C1 segment of cervical spinal cord (tissue), 14 donors: ENCODE data around the gene RAP2B.
"Not testable (repeated sequence)": the region's sequence is repeated elsewhere in the genome, so short reads cannot be mapped to it uniquely, and the experiment has no call there.

ENCODE experiments used
- DNase-seq, 14 donors: peaks; one replicate each; lab custom pipeline; 2025; lab: John Stamatoyannopoulos, UW

The RAP2B gene

DNA sequence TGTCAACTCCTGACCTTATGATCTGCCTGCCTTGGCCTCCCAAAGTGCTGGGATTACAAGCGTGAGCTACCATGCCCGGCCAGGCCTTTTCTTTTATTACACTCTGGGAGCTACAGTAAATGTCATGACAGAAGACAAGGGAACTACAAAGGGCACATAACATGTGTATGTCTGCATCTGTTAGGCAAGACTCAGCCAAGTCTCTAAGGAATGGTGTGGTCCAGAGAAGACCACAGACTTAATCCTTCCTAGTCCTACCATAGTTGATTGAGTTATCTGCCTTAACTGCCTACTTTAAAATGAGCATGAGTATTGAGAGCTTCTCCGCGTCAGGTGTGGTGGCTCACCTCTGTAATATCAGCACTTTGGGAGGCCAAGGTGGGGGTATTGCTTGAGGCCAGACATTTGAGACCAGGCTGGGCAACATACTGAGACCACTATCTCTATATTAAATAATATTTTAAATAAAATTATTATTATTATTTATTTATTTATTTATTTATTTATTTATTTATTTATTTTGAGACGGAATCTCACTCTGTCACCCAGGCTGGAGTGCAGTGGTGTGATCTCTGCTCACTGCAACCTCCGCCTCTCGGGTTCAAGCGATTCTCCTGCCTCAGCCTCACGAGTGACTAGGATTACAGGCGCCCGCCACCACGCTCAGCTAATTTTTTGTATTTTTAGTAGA lies 31.9 kb downstream of the RAP2B start:
- not testable (repeated sequence) for DNase-seq

DNA sequence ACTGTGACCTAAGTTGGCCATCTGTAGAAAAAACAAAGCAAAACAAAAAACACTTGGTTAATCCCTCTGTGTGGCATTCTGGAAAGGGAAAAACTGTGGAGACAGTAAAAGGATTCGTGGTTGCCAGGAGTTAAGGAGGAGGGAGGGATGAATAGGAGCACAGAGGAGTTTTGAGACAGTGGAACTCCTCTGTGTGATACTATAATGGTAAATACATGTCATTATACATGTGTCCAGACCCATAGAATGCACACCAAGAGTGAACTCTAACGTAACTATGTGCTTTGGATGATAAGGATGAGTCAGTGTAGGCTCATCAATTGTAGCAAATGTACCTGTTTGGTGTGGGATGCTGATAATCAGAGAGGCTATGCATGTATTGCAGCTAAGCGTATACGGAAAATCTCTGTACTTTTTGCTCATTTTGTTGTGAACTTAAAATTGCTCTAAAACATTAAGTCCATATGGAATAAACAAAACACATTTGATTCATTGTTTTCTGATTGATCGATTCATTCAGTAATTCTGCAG lies 33.4 kb downstream of the RAP2B start:
- DNase-seq = no peak

DNA sequence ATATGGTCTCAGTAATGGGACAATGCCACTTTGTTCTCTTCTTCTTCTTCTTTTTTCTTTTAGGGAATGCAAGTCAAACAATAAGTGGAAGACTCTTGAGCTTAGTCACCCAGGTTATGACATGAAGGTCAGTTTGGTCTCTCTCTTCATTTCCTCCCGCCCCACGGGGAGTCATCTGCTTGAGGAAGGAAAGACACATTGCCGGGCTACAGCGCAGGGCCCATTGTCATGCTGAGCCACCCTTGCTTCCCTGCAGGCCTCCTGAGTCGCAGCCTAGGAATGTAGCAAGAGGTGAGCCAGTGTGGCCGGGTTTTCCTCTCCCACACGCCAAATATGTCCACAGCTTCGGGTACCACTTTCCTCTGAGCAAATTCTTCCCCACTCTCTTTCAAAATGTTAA lies 47.6 kb downstream of the RAP2B start:
- DNase-seq = no peak

DNA sequence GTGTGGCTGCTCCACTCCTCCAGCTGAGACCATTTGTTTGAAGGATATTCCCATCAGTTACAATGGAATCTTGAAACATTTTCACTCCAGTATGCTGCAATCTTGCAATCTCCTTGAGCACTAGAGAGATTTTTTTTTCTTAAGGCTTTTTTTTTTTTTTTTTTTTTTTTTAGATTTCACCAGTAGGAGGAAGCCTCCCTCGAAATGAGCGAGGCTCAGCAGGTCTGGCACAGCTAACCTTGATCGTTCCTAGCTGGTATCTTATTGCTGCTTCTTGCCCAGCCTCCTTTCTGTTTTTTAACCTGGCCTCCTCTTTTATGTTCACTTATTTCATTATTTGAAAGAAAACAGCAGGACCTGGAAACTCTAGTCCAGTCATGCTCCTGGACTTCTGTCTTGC lies 48.1 kb downstream of the RAP2B start:
- DNase-seq = no peak

DNA sequence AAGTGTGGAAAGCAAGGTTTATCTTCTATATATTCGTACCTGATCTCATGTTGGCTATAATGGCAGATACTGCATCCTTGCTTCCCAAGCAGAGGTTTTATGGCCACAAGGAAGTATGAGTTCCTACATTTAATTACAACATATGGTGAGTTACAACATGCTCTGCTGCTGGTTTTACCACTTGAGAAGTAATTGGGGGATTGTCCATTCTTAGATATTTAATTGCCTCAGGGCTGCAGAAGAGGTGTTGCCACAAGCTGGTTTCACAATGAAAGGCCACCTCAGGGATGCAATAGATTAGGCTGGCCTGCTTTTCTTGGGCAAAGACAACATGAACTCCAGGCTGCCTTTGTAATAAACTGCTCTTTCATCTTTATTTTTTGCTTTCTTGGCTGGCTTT lies 48.6 kb downstream of the RAP2B start:
- DNase-seq = no peak

DNA sequence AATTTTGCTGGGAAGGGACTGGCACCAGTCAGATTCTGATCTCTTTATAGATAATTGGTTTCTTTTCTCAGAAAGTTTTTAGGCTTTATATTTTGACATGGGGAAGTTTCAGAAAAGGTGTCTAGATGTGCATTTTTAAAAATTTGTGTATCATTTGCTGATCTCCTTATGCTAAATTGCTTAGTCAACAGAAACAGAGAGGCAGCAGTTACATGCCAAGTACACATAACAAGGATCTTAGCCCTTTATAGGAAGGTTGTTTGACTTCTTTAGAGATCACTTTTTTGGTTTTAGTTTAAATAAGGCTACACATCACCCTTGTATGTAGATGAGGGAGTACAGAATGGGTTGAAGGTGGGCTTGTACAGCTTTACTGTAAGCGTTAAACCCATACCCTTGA lies 53.5 kb downstream of the RAP2B start:
- DNase-seq = no peak

DNA sequence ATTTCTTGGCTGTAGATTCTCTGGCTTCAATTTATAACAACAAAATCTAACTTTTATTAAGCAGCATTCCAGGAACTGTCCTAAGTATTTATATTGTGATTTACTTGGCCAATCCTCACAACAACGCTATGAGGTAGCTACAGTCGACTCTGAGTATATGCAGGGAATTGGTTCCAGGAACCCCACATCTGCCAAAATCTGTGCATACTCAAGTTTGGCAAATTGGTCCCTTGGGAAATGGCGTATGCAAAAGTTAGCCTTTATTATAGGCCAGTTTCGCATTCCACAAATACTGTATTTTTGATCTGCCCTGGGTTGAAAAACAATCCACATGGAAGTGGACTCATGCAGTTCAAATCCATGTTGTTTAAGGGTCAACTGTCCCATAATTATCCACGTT lies 53.9 kb downstream of the RAP2B start:
- no peak for DNase-seq

DNA sequence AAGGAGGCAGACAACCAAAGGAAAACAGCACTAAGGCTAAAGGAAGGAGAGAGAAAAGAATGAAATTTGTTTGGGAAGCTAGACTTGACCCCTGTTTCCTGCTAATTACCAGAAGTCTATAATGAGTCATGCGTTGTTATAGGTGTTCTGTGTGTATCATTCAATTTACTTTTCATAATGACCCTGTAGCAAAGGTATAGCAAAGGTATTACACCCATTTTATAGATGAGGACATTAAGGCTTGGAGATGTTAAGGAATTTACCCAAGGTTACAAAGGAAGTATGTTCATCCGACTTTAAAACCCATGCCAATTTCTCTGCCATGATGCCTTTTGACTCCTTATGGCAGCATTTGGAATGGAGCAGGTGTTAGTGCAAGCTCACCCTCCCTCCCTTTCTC lies 54.9 kb downstream of the RAP2B start:
- DNase-seq = no peak

DNA sequence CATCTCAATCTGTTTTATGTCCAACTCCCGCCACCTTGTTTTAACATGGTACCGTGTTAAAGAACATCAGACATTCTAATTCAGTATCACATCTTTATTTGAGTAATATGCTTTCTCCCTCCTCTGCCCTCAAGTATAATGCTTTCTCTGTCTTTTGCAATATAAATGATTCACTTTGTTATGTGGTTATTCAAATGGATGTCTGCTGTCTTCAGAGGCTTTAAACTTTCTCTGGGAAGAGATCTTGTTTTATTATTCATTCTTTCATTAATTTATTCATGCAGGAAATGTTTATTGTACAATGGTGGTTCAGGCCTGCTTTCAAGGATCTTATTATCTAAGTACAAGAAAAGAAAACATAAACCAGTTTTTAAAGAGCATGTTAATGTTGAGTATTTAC lies 57.1 kb downstream of the RAP2B start:
- no peak for DNase-seq
